Endothelial cell of umbilical vein (primary cell): ENCODE data around the gene FTSJ3.

ENCODE experiments used
- CTCF ChIP-seq, 2 donors: IDR thresholded peaks; 1 replicate in 1 of 2; 2 replicates in 1 of 2; pipeline ENCODE4 v1.5.1; 2011; ENCODE audit warnings: low read length in 2 of 2, mild to moderate bottlenecking in 2 of 2, moderate library complexity in 2 of 2, control low read depth in 1 of 2, inconsistent platforms in 1 of 2, low read depth in 1 of 2; ENCODE audit not compliant: insufficient read depth in 1 of 2; ENCODE audit errors: extremely low read depth in 1 of 2
- EZH2 ChIP-seq: IDR thresholded peaks from 2 replicates; pipeline ENCODE4 v1.6.1; 2012; ENCODE audit warnings: borderline replicate concordance, low read depth, mild to moderate bottlenecking, moderate library complexity, low read length, inconsistent platforms; ENCODE audit not compliant: severe bottlenecking
- GATA2 ChIP-seq: IDR thresholded peaks from 2 replicates; pipeline ENCODE4 v1.7.0; 2011; ENCODE audit warnings: low read depth, mild to moderate bottlenecking, moderate library complexity, mixed read lengths, low read length; ENCODE audit not compliant: insufficient read length, insufficient read depth
- JUN ChIP-seq: IDR thresholded peaks from 2 replicates; pipeline ENCODE4 v1.6.1; 2011; ENCODE audit warnings: borderline replicate concordance, low read depth; ENCODE audit not compliant: insufficient read length, insufficient read depth
- POLR2AphosphoS5 ChIP-seq: IDR thresholded peaks from 2 replicates; pipeline ENCODE4 v1.6.1; 2012; ENCODE audit warnings: low read depth, mild to moderate bottlenecking, control low read depth, low read length, moderate library complexity; ENCODE audit not compliant: insufficient read depth

DNA sequence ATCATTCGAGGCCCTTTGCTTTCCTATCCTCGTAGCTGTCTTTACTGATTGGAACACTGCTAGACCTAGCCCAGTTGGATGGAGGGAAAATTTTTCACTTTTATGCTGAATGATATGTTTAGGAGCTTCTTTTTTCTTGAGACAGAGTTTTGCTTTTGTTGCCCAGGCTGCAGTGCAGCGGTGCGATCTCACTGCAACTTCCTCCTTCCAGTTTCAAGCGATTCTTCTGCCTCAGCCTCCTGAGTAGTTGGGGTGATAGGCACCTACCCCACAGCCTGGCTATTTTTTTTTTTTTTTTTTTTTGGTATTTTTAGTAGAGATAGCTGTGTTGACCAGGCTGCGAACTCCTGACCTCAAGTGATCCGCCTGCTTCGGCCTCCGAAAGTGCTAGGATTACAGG, 17.5 kb downstream of the FTSJ3 start:
- TF ChIP-seq GATA2 (no peak), CTCF (IDR thresholded peaks at IDR 0.05; ENCODE audit: extremely low read depth in 1 of 2, insufficient read depth in 1 of 2, low read depth in 1 of 2, low read length in 2 of 2) (no peak), POLR2AphosphoS5 (no peak), JUN (no peak), EZH2 (no peak)
